GM12892 (cell line): ENCODE measurements around the gene CCS.
"Not testable (repeated sequence)": the region's sequence is repeated elsewhere in the genome, so short reads cannot be mapped to it uniquely, and the experiment has no call there.

Experiments
- DNase-seq: peaks from one replicate; pipeline ENCODE4 v3.0.0; 2011; ENCODE audit not compliant: insufficient read length
- FAIRE-seq: peaks from 2 replicates; lab custom pipeline; 2011; peaks lifted over from hg19 to GRCh38; lab: Jason Lieb, UNC
- POLR2A ChIP-seq: IDR thresholded peaks from 2 replicates; pipeline ENCODE4 v1.6.1; 2011; ENCODE audit warnings: low read depth, low read length, control low read depth
- POLR2AphosphoS5 ChIP-seq: IDR thresholded peaks from 2 replicates; pipeline ENCODE4 v1.6.1; 2011; ENCODE audit warnings: low read depth, low read length, control low read depth
- TAF1 ChIP-seq: IDR thresholded peaks from 2 replicates; pipeline ENCODE4 v1.6.1; 2011; ENCODE audit warnings: low read depth, mild to moderate bottlenecking, control low read depth, low read length, borderline replicate concordance

The CCS gene

DNA sequence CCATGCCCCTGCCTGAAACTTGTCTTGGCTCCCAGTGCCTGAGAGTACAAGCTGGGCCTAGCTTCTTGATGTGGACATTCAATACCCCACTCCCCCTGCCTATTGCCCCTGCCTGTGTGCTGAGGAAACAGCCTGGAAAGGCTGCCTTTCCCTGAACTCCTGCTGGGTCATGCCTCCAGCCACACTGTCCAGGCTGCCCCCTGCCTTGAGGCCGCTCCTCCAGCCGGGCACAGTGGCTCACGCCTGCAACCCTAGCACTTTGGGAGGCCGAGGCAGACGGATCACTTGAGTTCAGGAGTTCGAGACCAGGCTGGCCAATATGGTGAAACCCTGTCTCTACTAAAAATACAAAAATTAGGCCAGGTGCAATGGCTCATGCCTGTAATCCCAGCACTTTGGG, 10.1 kb downstream of the CCS start:
- FAIRE-seq (no peak), DNase-seq (no peak)
- TF ChIP-seq TAF1 (no peak), POLR2A (no peak), POLR2AphosphoS5 (no peak)

DNA sequence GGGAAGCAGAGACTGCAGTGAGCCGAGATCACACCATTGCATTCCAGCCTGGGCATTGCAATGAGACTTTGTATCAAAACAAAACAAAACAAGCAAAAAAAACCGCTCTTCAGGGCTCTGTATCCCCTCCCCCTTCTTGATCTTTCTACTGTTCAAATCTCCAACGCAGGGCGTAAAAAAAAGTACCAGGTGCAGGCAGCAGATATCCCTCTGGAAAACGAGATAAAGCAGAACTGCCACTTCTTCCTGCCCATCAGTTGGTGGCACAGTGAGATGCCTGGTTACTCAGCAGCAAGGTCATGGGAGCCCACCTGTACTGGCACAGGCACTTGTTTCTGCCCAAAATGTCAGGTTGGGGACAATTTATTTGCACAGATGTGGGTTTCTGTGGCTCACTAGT, 11.2 kb downstream of the CCS start:
- TF ChIP-seq POLR2A, result no peak
- no peak for TF ChIP-seq TAF1
- no peak for TF ChIP-seq POLR2AphosphoS5
- DNase-seq (no peak), FAIRE-seq (no peak)

DNA sequence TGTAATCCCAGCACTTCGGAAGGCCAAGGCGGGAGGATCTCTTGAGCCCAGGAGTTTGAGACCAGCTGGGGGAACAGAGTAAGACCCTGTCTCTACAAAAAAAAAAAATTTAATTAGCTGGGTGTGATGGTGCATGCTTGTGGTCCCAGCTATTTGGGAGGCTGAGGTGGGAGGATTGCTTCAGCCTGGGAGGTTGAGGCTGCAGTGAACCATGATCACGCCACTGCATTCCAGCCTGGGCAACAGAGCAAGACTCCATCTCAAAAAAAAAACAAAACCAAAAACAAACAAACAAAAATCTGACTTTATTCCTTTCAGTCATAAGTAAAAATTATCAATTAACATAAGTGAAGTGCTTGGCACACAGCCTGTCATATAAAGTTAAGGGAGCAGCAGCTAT, 13.6 kb downstream of the CCS start:
- FAIRE-seq, DNase-seq: not testable (repeated sequence)

DNA sequence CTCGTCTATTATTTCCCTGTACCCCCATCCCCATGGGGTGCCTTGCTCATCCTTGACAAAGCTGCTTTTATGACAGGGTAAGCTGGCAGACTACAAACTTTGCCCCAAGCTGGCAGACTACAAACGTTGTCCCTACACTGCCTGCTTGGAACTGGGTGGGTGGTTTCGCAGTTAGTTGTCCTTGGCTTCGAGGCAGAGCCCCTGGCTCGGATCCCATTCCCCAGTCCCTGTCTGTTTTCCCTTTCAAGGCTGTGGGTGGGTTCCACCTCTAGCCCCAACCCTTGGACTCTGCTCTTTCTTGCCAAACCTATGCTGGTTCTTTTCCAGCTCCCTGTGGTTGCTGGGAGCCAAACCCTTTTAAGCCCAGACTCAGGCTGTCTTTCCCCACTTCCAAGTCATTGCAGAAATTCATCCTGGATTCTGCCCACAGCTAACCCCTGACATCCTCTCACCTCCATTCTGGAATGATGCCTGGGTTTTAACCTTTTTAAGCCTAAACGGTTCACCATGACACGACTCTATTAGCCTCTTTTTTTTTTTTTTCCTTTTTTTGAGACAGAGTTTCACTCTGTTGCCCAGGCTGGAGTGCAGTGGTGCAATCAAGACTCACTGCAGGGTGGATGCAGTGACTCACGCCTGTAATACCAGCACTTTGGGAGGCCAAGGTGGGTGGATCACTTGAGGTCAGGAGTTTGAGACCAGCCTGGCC, 14.3 kb downstream of the CCS start:
- no peak for FAIRE-seq

DNA sequence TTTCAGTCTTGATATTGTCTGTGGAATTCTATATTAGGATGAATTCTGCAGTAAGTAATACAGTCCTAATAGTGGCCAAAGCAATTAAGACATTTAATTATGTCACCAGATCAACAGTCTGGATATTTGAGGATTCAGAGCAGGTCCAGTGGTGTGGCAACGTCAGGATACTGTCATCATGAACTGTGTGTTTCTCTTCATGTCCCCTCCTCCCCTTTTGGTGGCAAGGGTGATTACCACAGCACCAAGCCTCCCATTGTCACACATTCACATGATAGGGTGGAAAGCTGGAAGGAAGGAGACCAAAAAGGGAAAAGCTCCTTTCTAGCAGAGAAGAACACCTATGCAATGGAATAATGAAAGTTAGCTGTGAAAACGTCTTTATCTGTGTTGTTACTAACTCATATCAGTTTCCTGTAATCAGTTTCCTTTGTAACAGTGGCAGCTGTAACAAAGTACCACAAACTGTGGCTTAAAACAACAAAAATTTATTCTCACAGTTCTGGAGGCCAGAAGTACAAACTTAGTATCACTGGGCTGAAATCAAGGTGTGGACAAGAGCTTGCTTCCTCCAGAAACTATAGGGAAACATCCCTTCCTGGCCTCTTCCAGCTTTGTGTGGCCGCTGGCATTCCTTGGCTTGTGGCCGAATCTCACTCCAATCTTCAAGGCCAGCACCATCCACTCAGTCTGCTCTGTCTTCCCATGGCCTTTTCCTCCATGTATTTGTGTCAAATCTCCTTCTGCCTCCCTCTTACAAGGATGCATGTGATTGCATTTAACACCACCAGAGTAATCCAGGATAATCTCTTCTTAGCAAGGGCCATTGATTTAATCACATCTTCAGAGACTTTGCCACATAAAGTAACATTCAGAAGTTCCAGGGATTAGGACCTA, 17.0 kb downstream of the CCS start:
- FAIRE-seq, result peak; percentile 14
- TF ChIP-seq POLR2AphosphoS5, result no peak
- no peak for TF ChIP-seq TAF1

More for the DNA sequence above, 14.3 kb downstream of the CCS start:
- no peak for TF ChIP-seq POLR2AphosphoS5
- TF ChIP-seq TAF1, result no peak
- no peak for TF ChIP-seq POLR2A
- no peak for DNase-seq

DNA sequence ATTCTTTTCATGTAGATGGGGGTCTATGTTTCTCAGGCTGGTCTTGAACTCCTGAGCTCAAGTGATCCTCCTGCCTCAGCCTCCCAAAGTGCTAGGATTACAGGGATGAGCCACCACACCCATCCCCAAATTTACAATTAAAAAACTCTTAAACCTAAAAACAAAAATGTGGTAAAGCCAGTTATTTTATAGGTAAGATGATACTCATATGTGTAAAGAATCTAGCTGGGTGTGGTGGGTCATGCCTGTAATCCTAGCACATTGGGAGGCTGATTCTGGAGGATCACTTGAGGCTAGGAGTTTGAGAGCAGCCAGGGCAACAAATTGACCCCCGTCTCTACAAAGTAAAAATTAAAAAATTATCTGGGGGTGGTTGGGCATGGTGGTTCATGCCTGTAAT, 19.5 kb downstream of the CCS start:
- TF ChIP-seq POLR2AphosphoS5, result no peak
- TF ChIP-seq POLR2A, result no peak
- TF ChIP-seq TAF1, result no peak
- no peak for FAIRE-seq
- DNase-seq, result no peak

More for the DNA sequence above, 17.0 kb downstream of the CCS start:
- no peak for DNase-seq

DNA sequence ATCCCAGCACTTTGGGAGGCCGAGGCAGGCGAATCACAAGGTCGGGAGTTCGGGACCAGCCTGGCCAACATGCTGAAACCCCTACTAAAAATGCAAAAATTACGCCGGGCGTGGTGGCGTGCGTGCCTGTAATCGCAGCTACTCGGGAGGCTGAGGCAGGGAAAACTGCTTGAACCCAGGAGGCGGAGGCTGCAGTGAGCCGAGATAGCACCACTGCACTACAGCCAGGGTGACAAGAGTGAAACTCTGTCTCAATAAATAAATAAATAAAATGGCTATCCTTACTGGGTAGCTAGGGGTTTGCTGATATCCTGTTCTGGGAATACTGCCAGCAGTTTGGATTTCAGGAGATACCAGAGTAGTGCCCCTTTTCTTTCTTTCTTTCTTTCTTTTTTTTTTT, 21.1 kb downstream of the CCS start:
- DNase-seq (no peak), FAIRE-seq (no peak)
- TF ChIP-seq POLR2AphosphoS5 (no peak), POLR2A (no peak), TAF1 (no peak)

DNA sequence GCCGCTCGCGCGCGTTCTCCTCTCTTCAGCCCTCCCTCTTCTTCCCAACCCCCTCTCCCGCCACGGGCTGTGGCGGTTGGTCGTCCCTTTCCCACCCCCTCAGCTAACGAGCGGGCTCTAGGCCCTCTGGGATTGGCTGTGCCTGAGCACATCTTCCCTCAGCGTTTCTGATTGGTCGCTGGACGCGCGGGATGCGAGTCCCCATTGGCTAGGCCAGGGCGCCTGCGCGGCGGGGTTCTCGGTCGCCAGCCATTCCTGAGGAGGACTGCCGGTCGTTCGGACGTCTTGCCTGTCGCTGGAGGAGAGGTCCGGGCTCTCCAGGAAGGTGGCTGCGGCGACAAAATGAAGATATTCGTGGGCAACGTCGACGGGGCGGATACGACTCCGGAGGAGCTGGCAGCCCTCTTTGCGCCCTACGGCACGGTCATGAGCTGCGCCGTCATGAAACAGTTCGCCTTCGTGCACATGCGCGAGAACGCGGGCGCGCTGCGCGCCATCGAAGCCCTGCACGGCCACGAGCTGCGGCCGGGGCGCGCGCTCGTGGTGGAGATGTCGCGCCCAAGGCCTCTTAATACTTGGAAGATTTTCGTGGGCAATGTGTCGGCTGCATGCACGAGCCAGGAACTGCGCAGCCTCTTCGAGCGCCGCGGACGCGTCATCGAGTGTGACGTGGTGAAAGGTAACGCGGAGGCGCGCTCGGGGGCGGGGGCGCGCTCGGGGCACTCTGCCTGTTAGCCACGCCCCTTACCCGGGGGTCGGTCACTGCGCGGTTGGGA, 23.6 kb downstream of the CCS start, which contains the start of gene RBM14:
Gene RBM14, plus strand, starts transcription at position 252 of the 776 bp plus-strand sequence. Its CDS starts 91 bp downstream, at position 343.
- FAIRE-seq, result peak; percentile 98
- DNase-seq, result peak; percentile 99
- TF ChIP-seq POLR2A (peak; percentile 98), POLR2AphosphoS5 (peak; percentile 99), TAF1 (peak; percentile 93)

DNA sequence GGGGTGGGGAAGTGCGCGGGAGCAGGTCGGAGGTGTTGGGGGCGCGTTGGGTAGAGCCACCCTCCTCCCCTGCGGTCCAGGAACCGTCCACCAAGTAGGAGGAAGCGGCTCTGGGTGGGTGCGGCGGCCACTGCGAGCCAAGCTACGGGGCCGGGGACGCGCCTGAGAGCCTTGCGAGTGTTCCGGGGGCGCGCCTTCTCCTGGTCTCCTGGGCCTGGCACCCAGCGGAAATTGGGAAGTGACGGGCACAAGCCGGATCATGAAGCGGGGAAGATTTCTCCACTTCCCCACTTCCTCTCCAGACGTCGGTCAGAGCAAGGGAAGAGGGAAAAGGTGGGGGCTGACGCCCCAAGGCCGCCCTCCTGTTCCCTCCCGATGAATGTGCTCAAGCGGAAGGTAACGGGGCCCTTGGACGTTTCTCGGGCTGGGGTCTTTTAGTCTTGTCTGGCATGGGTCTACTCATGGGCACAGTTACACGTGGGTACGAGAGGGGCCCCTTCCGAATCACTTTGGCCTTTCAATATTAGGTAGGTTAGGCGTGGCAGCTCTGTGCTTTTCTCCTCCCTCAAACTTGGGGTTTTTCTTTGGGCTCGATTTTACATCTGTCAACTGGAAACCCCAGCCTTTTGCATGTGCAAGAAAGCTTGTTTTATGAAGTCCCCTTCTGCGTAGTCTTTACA, 24.3 kb downstream of the CCS start:
- TF ChIP-seq TAF1 (no peak), POLR2A (no peak), POLR2AphosphoS5 (no peak)
- DNase-seq (no peak), FAIRE-seq (no peak)

DNA sequence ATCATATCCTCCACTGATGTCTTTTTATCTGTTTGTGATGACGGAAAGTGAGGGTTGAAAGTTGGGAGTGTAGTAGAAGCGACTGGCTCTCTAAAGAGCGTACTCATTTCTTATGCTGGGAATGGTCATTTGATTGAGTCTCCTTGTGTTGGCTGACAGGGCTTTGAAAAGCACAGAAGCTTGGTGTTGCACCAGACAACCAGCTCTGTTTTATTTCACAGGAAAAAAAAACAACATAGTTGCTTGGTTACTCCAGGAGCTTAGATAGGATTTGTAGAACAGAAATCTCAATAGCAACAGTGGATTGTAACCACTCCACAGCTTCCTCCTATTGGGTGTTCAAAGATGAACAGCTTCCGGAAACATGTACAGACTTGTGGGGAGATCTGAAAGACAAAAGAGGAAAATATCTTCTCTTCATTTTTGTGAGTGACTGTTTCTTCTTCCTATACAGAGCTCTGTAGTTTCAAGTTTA, 26.1 kb downstream of the CCS start:
- DNase-seq, result no peak

DNA sequence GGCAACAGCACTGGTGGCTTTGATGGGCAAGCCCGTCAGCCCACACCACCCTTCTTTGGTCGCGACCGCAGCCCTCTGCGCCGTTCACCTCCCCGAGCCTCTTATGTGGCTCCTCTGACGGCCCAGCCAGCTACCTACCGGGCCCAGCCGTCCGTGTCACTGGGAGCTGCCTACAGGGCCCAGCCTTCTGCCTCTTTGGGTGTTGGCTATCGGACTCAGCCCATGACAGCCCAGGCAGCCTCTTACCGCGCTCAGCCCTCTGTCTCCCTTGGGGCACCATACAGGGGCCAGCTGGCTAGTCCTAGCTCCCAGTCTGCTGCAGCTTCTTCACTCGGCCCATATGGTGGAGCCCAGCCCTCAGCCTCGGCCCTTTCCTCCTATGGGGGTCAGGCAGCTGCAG, 31.5 kb downstream of the CCS start:
- TF ChIP-seq POLR2A (no peak), TAF1 (no peak), POLR2AphosphoS5 (no peak; the same call in 1 of the 2 replicates)
- no peak for FAIRE-seq
- no peak for DNase-seq

More for the DNA sequence above, 26.1 kb downstream of the CCS start:
- TF ChIP-seq POLR2A, result no peak
- no peak for TF ChIP-seq POLR2AphosphoS5
- TF ChIP-seq TAF1, result no peak
- FAIRE-seq, result no peak
